Gastroesophageal sphincter (tissue), 3 donors: Measurements from ENCODE around the gene TSPEAR.

Experiments used
- CTCF ChIP-seq, 4 experiments: fragments of 200-600 bp in 2 of 4; fragments of 450-650 bp in 2 of 4; sonication (generic) in 1 of 4; IDR thresholded peaks; one replicate each; pipeline ENCODE4 v1.5.1; 2017 to 2019; ENCODE audit warnings: antibody characterized with exemption in 4 of 4, mild to moderate bottlenecking in 2 of 4, moderate library complexity in 2 of 4
- EP300 ChIP-seq: sonication (generic); formaldehyde crosslinking; IDR thresholded peaks from one replicate; pipeline ENCODE4 v1.6.1; 2017; ENCODE audit warnings: antibody characterized with exemption, mild to moderate bottlenecking
- POLR2A ChIP-seq, 2 donors: fragments of 450-650 bp; IDR thresholded peaks; one replicate each; pipeline ENCODE4 v1.6.1; 2017; ENCODE audit warnings: antibody characterized with exemption in 2 of 2, mild to moderate bottlenecking in 2 of 2, moderate library complexity in 1 of 2
- POLR2AphosphoS5 ChIP-seq: sonication (generic); formaldehyde crosslinking; IDR thresholded peaks from one replicate; pipeline ENCODE4 v1.6.1; 2017; ENCODE audit warnings: antibody characterized with exemption

DNA sequence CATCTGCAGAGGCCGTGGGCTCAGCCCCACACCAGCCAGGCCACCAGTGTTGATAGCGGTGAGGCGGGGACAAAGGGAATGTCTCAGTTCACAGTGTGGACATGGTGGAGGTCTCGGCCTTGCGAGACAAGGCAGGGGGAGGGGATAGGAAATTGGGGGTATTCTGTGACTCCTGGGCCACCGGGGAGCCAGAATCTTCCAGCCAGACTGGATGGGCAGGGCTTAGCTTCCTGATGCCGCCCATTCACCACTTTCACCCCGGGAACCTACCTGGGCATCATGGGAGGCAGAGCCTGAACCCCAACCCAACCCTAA lies 251.0 kb downstream of the TSPEAR start:
- TF ChIP-seq CTCF (IDR thresholded peaks at IDR 0.05), result no peak
- no peak for TF ChIP-seq POLR2AphosphoS5
- TF ChIP-seq POLR2A (IDR thresholded peaks at IDR 0.05), result no peak
- TF ChIP-seq EP300, result no peak
